Measurements from ENCODE around the gene ZNF320. TPM values are rescaled to one million over a fixed set of nuclear protein-coding genes. Genes with fewer than 3 reads are reported as not detected.

The ZNF320 gene
- total and polyA plus RNA-seq, 2 experiments from 2014 or later: 13.6 to 32.3 TPM

DNA sequence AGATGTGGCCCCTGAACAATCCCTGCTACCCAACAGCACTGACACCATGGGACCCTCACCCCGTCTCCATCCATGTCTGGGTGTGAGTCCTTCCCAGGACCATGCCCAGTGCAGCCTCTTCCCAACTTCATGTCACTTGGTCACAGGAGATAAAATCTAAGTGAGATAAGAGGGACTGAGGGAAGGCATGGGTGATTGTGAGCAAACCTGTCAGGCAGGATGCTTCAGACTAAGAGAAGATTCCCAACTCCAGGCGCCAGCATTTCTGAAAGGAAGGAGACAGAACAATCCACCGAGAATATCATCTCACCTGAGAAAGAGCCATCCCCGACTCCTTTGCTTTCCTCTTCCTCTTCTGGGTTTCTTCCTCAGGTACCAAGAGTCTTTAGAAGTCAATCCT, 7.5 kb downstream of the ZNF320 start:
- no peak overlapping the region for H3K4me2 ChIP-seq
- H3K36me3 ChIP-seq (ENCODE audit: insufficient read depth): peaks cover 52% of the 10 kb centered on the region
- TF ChIP-seq CTCF (conservative IDR thresholded peaks at IDR 0.05; ENCODE audit: low read depth in 2 of 2) (no peak), NANOG (IDR thresholded peaks at IDR 0.05; ENCODE audit: borderline replicate concordance) (no peak), POLR2AphosphoS5 (IDR thresholded peaks at IDR 0.05; ENCODE audit: low read depth) (no peak), EZH2 (IDR thresholded peaks at IDR 0.05; ENCODE audit: low read depth, unreplicated experiment) (no peak), EZH2phosphoT487 (IDR thresholded peaks at IDR 0.05; ENCODE audit: unreplicated experiment) (no peak), REST (IDR thresholded peaks at IDR 0.05; ENCODE audit: unreplicated experiment) (no peak), STAT1 (IDR thresholded peaks at IDR 0.05; ENCODE audit: unreplicated experiment) (no peak), ZNF331 (CRISPR knock-in tag; IDR thresholded peaks at IDR 0.05; ENCODE audit: low read depth) (no peak), ZNF114 (CRISPR knock-in tag; IDR thresholded peaks at IDR 0.05) (no peak), JUNB (IDR thresholded peaks at IDR 0.05; ENCODE audit: unreplicated experiment) (no peak), ZNF462 (CRISPR knock-in tag; IDR thresholded peaks at IDR 0.05) (no peak), CREB1 (CRISPR knock-in tag; IDR thresholded peaks at IDR 0.05; ENCODE audit: low read depth) (no peak)
- TF ChIP-seq, protein P1, sequence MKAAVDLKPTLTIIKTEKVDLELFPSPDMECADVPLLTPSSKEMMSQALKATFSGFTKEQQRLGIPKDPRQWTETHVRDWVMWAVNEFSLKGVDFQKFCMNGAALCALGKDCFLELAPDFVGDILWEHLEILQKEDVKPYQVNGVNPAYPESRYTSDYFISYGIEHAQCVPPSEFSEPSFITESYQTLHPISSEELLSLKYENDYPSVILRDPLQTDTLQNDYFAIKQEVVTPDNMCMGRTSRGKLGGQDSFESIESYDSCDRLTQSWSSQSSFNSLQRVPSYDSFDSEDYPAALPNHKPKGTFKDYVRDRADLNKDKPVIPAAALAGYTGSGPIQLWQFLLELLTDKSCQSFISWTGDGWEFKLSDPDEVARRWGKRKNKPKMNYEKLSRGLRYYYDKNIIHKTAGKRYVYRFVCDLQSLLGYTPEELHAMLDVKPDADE (IDR thresholded peaks at IDR 0.05): no peak
- no peaks in the 10 kb centered on the region for H3K4me1 ChIP-seq (ENCODE audit: insufficient read depth)
- Mint-ChIP-seq H3K27ac (no peak overlapping the region), H3K4me3 (no peak overlapping the region), H3K4me1 (peaks cover 4% of the 10 kb centered on the region; the same call in 2 of the 3 replicates), H3K27me3 (ENCODE audit: insufficient read depth, low read depth, poor library complexity) (no peaks in the 10 kb centered on the region), H3K9me3 (no peaks in the 10 kb centered on the region; the same call in 2 of the 3 replicates), H3K36me3 (ENCODE audit: low read depth) (peaks cover 78% of the 10 kb centered on the region)
- no peaks in the 10 kb centered on the region for H3K9me2 ChIP-seq (ENCODE audit: insufficient read depth)
- H3K27ac ChIP-seq (ENCODE audit: low read depth): no peak overlapping the region
- H3K79me2 ChIP-seq (replicated peaks; ENCODE audit: insufficient read depth): peaks cover 28% of the 10 kb centered on the region
- H3K4me3 ChIP-seq: no peak overlapping the region
- no peak overlapping the region for H2AFZ ChIP-seq
- peaks cover 17% of the 10 kb centered on the region; the same call in 1 of the 2 replicates for H4K20me1 ChIP-seq (replicated peaks; ENCODE audit: insufficient read depth)
- DNase-seq (ENCODE audit: low spot score) (no peak), ATAC-seq (no peak)
- H3K27me3 ChIP-seq (ENCODE audit: insufficient read depth): no peaks in the 10 kb centered on the region
- H3F3A ChIP-seq (replicated peaks; ENCODE audit: low read depth): 0 out of 2 replicates have a peak, but pooled peaks cover 2% of the 10 kb centered on the region

Data from GM23338 (cell line).